Measurements from ENCODE around the gene GMPPB.
A peak's percentile ranks its signal among the peaks of the same experiment; 100 is the strongest.

Gene GMPPB

DNA sequence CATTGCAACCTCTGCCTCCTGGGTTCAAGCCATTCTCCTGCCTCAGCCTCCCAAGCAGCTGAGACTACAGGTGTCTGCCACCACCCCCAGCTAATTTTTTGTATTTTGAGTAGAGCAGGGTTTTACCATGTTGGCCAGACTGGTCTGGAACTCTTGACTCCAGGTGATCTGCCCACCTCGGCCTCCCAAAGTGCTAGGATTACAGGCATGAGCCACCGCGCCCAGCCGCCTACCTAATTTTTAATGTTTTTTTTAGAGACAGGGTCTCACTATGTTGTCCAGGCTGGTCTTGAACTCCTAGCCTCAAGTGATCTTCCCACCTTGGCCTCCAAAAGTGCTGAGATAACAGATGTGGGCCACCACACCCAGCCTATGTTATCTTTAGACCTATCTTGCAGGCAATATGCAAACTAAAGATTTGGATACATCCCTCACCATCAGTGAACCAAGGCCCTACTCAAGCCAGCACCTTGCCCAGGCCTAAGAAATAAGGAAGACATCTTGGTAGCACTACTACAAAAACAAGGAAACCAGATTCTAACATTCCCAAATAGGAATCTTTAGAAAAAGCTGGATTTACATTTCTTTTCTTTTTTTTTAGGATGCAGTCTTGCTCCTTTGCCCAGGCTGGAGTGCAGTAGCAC is 6.3 kb upstream of the GMPPB start:
- DNase-seq (ENCODE audit: low spot score): no peak

- no peak for DNase-seq (ENCODE audit: low spot score)
These were observed 4.2 kb upstream of the GMPPB start for GRCh38 chr3:49727924-49728361.

- no peak for DNase-seq (ENCODE audit: low spot score)
These were observed 3.6 kb upstream of the GMPPB start for GRCh38 chr3:49727154-49727923.

DNA sequence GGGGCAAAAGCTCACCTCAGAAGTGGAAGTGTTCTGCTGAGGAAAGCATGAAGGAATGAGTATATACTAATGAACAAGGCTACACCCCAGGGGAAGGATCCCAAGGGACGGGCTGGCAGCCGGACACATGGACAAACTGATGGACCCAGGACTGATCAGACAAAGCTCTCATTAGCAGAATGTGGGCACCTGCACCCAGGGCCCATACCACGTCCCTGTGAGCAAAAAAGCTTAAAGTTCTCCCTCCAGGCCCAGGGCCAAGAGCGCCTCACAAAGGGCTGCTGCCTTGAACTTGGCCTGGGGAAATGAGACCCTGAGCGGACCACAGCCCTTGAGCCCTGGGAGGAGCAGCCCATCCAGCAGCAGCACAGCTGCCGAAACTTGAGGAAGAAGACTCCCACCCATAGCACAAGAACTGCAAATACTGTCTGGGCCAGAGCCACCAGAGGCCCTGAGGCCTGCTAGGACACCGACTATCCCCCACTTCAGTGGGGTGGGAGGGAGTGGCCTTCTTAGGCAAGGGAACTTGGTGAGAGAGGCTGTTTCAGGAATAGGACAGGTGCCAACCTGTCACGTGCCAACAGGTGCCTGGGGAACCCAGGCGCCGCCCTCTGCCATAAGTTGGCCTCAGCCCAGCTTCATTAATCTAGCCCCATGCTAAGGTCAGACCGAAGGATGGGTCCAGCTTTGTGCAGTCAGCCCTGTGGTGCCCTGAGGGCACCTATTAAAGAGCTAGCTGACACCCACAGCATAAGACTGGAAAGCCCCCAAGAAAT is 2.3 kb upstream of the GMPPB start:
- DNase-seq (ENCODE audit: low spot score): no peak

GRCh38 chr3:49724586-49724985 is 835 bp upstream of the GMPPB start:
- no peak for DNase-seq (ENCODE audit: low spot score)

DNA sequence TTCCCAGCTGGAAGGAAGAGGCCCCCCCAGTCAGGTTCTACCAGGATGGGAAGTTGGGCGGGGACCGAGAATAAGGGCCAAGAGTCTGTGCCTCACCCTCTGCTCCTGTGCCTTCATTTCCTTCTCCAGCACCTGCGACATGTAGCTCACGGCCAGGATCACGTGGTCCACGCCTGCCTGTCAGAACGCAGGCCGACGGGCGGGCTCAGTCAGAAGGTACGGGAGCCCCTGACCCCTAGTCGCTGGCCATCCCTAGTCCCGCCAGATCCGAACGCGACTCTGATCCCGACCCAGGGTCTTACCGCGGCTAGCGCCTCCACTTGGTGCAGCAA is 489 bp downstream of the GMPPB start:
- no peak for DNase-seq (ENCODE audit: low spot score)

DNA sequence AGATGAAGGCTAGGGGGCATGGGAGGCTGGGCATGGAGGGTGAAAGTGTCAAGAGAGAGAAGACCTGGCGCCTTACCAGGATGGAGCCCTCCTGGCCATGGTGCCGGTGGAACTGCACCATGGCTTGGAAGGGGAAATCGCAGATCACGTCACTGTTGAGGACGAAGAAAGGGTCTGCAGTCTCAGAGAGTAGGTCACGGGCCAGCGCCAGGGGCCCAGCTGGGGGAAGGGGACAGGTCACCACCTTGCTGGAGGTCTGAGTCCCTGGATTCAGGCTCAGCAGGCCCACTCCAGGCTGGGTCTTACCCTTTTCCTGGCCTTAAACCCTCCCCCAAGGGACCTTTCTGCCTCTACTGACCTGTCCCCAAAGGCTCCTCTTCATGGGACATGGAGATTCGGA is 855 bp downstream of the GMPPB start:
- DNase-seq (ENCODE audit: low spot score): no peak

- DNase-seq (ENCODE audit: low spot score): no peak
These were observed 1.6 kb downstream of the GMPPB start for GRCh38 chr3:49721896-49722781.

- DNase-seq (ENCODE audit: low spot score): no peak
These were observed 2.2 kb downstream of the GMPPB start for GRCh38 chr3:49721596-49721895.

- no peak for DNase-seq (ENCODE audit: low spot score)
These were observed 2.7 kb downstream of the GMPPB start for GRCh38 chr3:49720855-49721595.

- DNase-seq (ENCODE audit: low spot score): peak; percentile 95
These were observed 4.4 kb downstream of the GMPPB start, which contains the start of gene AMIGO3 for GRCh38 chr3:49719214-49719884. Gene AMIGO3, minus strand, starts transcription at chr3:49719684. Its CDS starts 219 bp downstream, at chr3:49719465.

DNA sequence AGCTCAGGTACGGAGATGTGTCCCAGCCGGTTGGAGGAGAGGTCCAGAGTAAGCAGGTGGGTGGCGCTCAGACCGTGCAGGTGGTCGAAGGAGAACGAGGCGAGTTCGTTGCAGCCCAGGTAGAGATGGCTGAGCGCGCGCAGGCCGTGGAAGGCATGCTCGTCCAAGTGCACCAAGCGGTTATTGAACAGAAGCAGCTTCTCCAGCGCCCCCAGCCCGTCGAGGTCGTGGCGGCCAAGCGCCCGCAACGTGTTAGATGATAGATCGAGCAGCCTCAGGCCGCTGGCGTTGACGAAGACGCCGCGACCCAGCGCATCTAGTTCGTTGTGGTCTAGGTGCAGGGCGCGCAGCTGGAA is 4.9 kb downstream of the GMPPB start:
- no peak for DNase-seq (ENCODE audit: low spot score)

- no peak for DNase-seq (ENCODE audit: low spot score)
These were observed 5.5 kb downstream of the GMPPB start for GRCh38 chr3:49717959-49718857.

DNA sequence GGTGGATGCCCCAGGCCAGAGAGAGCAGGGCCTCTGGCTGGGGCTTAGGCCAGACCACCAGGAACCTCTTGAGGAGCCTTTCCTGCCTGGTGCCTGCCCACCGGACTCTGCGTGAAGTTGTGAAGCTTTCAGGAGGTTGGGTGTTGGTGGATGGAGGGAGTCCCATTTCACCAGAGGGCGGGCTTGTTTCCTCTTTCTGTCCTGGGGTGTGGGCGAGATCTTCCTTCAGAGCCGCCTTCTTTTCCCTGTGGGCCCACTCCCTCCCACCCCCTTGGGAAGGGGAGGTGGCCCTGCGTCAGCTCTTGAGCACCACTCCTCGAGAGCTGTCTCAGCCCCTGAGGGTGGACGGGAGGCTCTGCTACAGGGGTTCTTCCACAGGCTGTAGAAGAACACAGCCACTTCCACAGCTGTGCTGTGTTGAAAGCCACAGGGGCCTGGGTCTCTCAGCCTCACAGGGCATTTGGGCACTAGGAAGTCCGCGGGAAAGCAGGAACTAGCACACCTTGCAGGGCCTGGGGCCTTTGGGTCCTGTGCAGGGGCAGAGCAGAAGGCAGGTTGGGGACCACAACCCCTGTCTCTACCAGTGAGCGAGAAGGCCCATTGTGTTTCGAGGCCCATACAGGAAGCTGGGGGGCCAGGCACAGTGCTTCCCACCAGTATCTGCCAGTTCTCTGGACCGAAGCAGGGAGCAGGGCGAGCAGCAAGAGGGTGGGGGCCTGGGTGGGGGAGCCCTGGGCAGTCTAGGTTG is 6.4 kb downstream of the GMPPB start:
- DNase-seq (ENCODE audit: low spot score): no peak

DNA sequence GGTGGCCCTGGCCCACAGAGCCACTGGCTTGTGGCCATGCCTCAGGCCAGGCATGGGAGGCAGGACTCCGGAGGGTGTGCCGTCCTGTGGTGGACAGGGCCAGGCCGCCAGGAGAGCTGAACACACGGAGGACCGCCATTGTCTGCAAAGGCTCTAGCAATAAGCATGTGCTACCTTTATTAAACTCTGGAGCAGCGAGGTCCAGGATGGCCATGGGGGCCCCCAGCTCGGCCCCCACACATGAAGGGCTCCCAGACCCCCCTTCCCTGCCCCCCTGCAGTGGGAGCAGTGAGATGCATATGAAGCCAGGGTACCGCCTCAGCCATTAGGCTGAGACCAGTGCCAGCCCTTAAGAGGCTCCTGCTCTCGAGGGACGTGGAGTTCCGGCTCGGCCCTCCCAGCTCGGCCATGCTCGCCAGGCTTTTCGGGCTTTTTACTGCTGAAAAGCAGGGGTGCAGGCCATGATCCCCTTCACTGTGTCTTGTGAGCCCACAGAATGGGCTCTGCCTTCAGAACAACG is 7.0 kb downstream of the GMPPB start:
- no peak for DNase-seq (ENCODE audit: low spot score)

DNA sequence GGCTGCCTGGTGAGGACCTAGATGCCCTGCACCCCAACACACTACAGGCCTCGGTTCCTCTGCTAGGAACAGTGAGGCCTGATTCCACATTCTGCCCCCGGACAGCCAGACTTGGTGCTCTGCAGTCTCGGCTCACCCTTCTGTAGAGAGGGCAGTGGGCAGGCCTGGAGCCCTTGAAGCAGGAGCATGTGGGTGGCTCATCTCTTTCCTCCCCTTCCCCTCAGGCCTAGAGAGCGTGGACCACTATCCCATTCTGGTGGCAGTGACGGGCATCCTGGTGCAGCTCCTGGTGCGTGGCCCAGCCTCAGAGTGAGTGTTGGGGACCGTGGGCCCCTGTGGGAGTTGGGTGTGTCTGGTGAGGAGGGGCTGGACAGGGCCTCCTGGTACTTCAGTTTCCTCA is 7.6 kb downstream of the GMPPB start:
- no peak for DNase-seq (ENCODE audit: low spot score)

GRCh38 chr3:49715611-49716121 is 8.1 kb downstream of the GMPPB start:
- no peak for DNase-seq (ENCODE audit: low spot score)

- DNase-seq (ENCODE audit: low spot score): no peak
These were observed 8.8 kb downstream of the GMPPB start for GRCh38 chr3:49714728-49715550.

Data from pons (tissue), 1 donor.